IPS-18a (cell line): ENCODE measurements around the gene MAP3K20.
A peak's percentile ranks its signal among the peaks of the same experiment; 100 is the strongest.
"Not testable (repeated sequence)": the region's sequence is repeated elsewhere in the genome, so short reads cannot be mapped to it uniquely, and the experiment has no call there.

Source experiments
- H3K27ac ChIP-seq: one replicate; pipeline ENCODE4 v1.5.1; 2013; ENCODE audit warnings: low read length
- H3K27me3 ChIP-seq: one replicate; pipeline ENCODE4 v1.6.1; 2013; ENCODE audit warnings: mild to moderate bottlenecking, low read length; ENCODE audit not compliant: control insufficient read depth, insufficient read depth
- H3K36me3 ChIP-seq: one replicate; pipeline ENCODE4 v1.6.1; 2013; ENCODE audit warnings: low read depth, low read length; ENCODE audit not compliant: control insufficient read depth
- H3K4me1 ChIP-seq: one replicate; pipeline ENCODE4 v1.6.1; 2013; ENCODE audit warnings: low read depth, low read length; ENCODE audit not compliant: control insufficient read depth
- H3K4me3 ChIP-seq: one replicate; pipeline ENCODE4 v1.5.1; 2013; ENCODE audit warnings: low read length
- H3K9ac ChIP-seq: one replicate; pipeline ENCODE4 v1.6.1; 2013; ENCODE audit warnings: mild to moderate bottlenecking, low read length, moderate library complexity
- H3K9me3 ChIP-seq: one replicate; pipeline ENCODE4 v1.6.1; 2013; ENCODE audit warnings: low read depth, low read length; ENCODE audit not compliant: control insufficient read depth

Gene MAP3K20

DNA sequence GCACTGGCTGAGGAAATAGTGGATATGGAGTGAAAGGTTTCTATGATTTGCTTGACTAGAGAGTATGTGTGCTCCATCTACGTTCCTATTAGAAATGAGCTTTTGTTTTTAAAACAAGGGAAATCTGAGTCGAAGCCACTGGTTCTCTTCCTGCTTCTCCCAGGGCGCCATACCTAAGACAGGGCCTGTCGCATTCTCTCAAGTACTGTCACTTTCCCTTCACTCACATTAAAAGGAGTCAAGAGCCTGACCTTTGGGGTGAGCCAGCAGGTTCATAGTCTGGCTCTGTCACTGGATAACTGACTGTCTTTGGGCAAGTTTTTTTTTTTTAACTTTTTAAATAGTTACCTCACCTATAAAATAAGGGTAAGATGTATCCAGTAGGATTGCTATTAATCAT lies 121.0 kb downstream of the MAP3K20 start:
- Histone ChIP-seq H3K9me3 (no peaks in the 10 kb centered on the region), H3K4me3 (peak overlapping the region; percentile 11), H3K4me1 (peaks cover 47% of the 10 kb centered on the region), H3K27me3 (no peaks in the 10 kb centered on the region), H3K27ac (peak overlapping the region; percentile 12), H3K9ac (no peak overlapping the region), H3K36me3 (no peaks in the 10 kb centered on the region)

DNA sequence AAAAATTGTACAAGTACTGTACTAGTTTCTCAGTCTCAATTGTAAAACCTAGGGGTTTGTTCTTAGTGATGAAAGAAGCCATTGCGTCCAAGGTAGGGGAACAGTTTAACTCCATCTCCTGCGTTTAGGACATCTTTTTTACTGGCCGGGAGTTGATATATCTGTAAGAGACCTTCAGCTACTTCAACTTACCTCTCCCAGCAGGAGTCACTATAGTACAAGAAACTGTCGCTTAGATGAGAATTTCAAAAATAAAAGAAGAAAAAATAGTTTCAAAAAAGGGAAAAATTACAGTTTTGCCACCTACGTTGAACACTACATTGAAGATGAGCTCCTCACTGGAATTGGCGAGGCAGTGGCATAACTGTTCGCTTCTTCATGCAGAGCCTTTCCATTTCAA lies 122.7 kb downstream of the MAP3K20 start:
- no peak overlapping the region for H3K4me3 ChIP-seq
- H3K36me3 ChIP-seq, result no peaks in the 10 kb centered on the region
- no peak overlapping the region for H3K9ac ChIP-seq
- H3K9me3 ChIP-seq, result no peaks in the 10 kb centered on the region
- no peak overlapping the region for H3K27ac ChIP-seq
- no peaks in the 10 kb centered on the region for H3K27me3 ChIP-seq
- peaks cover 35% of the 10 kb centered on the region for H3K4me1 ChIP-seq

GRCh38 chr2:173199294-173199693 lies 123.6 kb downstream of the MAP3K20 start:
- Histone ChIP-seq H3K27me3 (no peaks in the 10 kb centered on the region), H3K9ac (no peak overlapping the region), H3K9me3 (no peaks in the 10 kb centered on the region), H3K4me1 (peaks cover 26% of the 10 kb centered on the region), H3K36me3 (no peaks in the 10 kb centered on the region), H3K4me3 (no peak overlapping the region), H3K27ac (no peak overlapping the region)

GRCh38 chr2:173202570-173202969 lies 126.9 kb downstream of the MAP3K20 start:
- no peak overlapping the region for H3K9ac ChIP-seq
- no peak overlapping the region for H3K27ac ChIP-seq
- H3K4me3 ChIP-seq, result no peak overlapping the region
- H3K4me1 ChIP-seq, result no peaks in the 10 kb centered on the region
- no peaks in the 10 kb centered on the region for H3K36me3 ChIP-seq
- no peaks in the 10 kb centered on the region for H3K9me3 ChIP-seq
- H3K27me3 ChIP-seq, result no peaks in the 10 kb centered on the region

DNA sequence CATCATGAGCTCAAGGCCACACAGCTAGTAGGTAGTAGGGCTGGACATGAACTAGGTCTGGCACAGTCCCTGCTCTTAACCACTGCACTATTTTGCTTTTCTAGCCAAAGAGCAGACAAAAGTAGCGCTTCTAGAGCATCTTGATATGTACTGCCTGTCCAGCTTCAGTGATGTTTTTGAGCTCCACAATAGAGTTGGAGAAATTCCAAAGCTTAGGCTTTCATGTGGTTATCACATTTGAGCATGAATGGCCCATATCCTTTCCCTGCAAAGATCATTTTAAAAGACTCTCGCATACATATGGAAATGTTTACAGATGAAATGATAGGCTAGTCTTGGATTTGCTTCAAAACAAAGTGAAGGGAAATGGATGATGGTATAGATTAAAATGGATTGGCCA lies 128.7 kb downstream of the MAP3K20 start:
- H3K9me3 ChIP-seq, result no peaks in the 10 kb centered on the region
- no peaks in the 10 kb centered on the region for H3K27me3 ChIP-seq
- no peak overlapping the region for H3K4me3 ChIP-seq
- no peak overlapping the region for H3K9ac ChIP-seq
- no peak overlapping the region for H3K27ac ChIP-seq
- H3K36me3 ChIP-seq, result no peaks in the 10 kb centered on the region
- H3K4me1 ChIP-seq, result no peaks in the 10 kb centered on the region

GRCh38 chr2:173205375-173205774 lies 129.7 kb downstream of the MAP3K20 start:
- no peaks in the 10 kb centered on the region for H3K9me3 ChIP-seq
- H3K4me3 ChIP-seq, result no peak overlapping the region
- no peaks in the 10 kb centered on the region for H3K4me1 ChIP-seq
- H3K36me3 ChIP-seq, result no peaks in the 10 kb centered on the region
- no peaks in the 10 kb centered on the region for H3K27me3 ChIP-seq
- H3K27ac ChIP-seq, result no peak overlapping the region
- no peak overlapping the region for H3K9ac ChIP-seq

DNA sequence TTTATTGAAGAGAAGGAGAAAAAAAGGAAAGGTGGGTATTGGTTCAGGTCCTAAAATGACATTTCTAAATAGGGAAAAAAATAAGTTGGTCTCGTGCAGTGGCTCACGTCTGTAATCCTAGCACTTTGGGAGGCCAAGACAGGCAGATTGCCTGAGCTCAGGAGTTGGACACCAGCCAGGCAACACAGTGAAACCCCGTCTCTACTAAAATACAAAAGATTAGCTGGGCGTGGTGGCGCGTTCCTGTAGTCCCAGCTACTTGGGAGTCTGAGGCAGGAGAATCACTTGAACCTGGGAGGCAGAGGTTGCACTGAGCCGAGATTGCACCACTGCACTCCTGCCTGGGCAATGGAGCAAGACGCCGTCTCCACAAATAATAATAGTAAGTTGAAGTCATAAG lies 131.5 kb downstream of the MAP3K20 start:
- H3K4me3 ChIP-seq, H3K9me3 ChIP-seq, H3K27me3 ChIP-seq, H3K4me1 ChIP-seq, H3K27ac ChIP-seq, H3K36me3 ChIP-seq, H3K9ac ChIP-seq: not testable (repeated sequence)

GRCh38 chr2:173210270-173211196 lies 134.9 kb downstream of the MAP3K20 start:
- Histone ChIP-seq H3K4me3 (no peak overlapping the region), H3K4me1 (no peaks in the 10 kb centered on the region), H3K9ac (no peak overlapping the region), H3K27me3 (no peaks in the 10 kb centered on the region), H3K9me3 (no peaks in the 10 kb centered on the region), H3K36me3 (no peaks in the 10 kb centered on the region), H3K27ac (no peak overlapping the region)

GRCh38 chr2:173213181-173213580 lies 137.5 kb downstream of the MAP3K20 start:
- Histone ChIP-seq H3K4me3 (no peak overlapping the region), H3K4me1 (peaks cover 3% of the 10 kb centered on the region)

GRCh38 chr2:173214213-173214612 lies 138.6 kb downstream of the MAP3K20 start:
- Histone ChIP-seq H3K4me3 (no peak overlapping the region), H3K36me3 (no peaks in the 10 kb centered on the region), H3K27me3 (no peaks in the 10 kb centered on the region), H3K9me3 (no peaks in the 10 kb centered on the region), H3K9ac (no peak overlapping the region), H3K4me1 (peaks cover 11% of the 10 kb centered on the region), H3K27ac (no peak overlapping the region)

More at GRCh38 chr2:173213181-173213580, 137.5 kb downstream of the MAP3K20 start:
- no peak overlapping the region for H3K27ac ChIP-seq
- H3K36me3 ChIP-seq, result no peaks in the 10 kb centered on the region
- H3K9me3 ChIP-seq, result no peaks in the 10 kb centered on the region
- no peak overlapping the region for H3K9ac ChIP-seq
- no peaks in the 10 kb centered on the region for H3K27me3 ChIP-seq

- Histone ChIP-seq H3K36me3 (no peaks in the 10 kb centered on the region), H3K9me3 (no peaks in the 10 kb centered on the region), H3K27ac (no peak overlapping the region), H3K9ac (no peak overlapping the region), H3K4me1 (peaks cover 11% of the 10 kb centered on the region), H3K27me3 (no peaks in the 10 kb centered on the region), H3K4me3 (no peak overlapping the region)
Observed at GRCh38 chr2:173215316-173215715, 139.7 kb downstream of the MAP3K20 start.

DNA sequence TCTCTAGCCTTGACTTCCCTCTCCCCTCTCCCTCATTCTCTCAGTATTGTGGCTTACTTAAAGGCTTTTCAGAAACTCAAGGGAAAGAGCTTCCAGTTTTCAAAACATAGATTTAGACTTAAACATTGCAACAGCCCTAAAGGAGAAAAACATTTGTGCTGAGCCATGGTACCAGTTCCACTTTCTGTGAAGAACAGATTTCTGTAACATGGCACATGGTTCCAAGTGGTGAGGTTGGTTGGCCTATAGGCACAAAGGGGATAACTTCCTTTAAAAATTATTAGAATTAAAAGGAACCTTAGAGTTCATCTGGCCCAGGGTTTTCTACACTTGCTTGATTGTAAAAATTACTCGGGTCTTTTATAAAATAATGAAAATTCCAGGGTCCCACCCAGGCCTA lies 140.4 kb downstream of the MAP3K20 start:
- Histone ChIP-seq H3K9ac (no peak overlapping the region), H3K4me3 (no peak overlapping the region), H3K36me3 (no peaks in the 10 kb centered on the region), H3K4me1 (peaks cover 11% of the 10 kb centered on the region), H3K9me3 (no peaks in the 10 kb centered on the region), H3K27ac (no peak overlapping the region), H3K27me3 (no peaks in the 10 kb centered on the region)
